Progenitor cell of endocrine pancreas (in vitro differentiated cells): ENCODE measurements around the gene TMEM135. TPM values are rescaled to one million over a fixed set of nuclear protein-coding genes. Genes with fewer than 3 reads are reported as not detected.

Source experiments
- DNase-seq: peaks from one replicate; pipeline ENCODE4 v3.0.0; 2021; ENCODE audit warnings: low spot score; ENCODE audit not compliant: unreplicated experiment
- H3K27ac Mint-ChIP-seq: 2 replicates; pipeline ENCODE4 v1.8.0; 2021; ENCODE audit warnings: mild to moderate bottlenecking, moderate library complexity, mixed read lengths
- H3K27me3 Mint-ChIP-seq: 2 replicates; pipeline ENCODE4 v1.8.0; 2021; ENCODE audit warnings: mixed read lengths
- H3K36me3 Mint-ChIP-seq: 2 replicates; pipeline ENCODE4 v1.8.0; 2022; ENCODE audit warnings: mixed read lengths; ENCODE audit not compliant: insufficient read depth
- H3K4me1 Mint-ChIP-seq: 2 replicates; pipeline ENCODE4 v1.8.0; 2021; ENCODE audit warnings: low read depth, mixed read lengths
- H3K4me3 Mint-ChIP-seq: 2 replicates; pipeline ENCODE4 v1.8.0; 2021; ENCODE audit warnings: low read depth, mild to moderate bottlenecking, moderate library complexity, mixed read lengths
- H3K9me3 Mint-ChIP-seq: 2 replicates; pipeline ENCODE4 v1.8.0; 2021; ENCODE audit warnings: low read depth, mixed read lengths
- total RNA-seq: library from RNA; stranded (reverse); gene quantifications from 2 replicates; pipeline ENCODE4 v1.2.1, GENCODE V29; 2021
- TF ChIP-seq, protein P1 (sequence below): fragments of 200-600 bp; sonication (generic); IDR thresholded peaks from one replicate; pipeline ENCODE4 v1.5.0; 2021; ENCODE audit warnings: antibody characterized with exemption, mild to moderate bottlenecking; ENCODE audit not compliant: unreplicated experiment

Gene TMEM135
- total RNA-seq, 1 donor from 2014 or later, result 33.0 TPM

DNA sequence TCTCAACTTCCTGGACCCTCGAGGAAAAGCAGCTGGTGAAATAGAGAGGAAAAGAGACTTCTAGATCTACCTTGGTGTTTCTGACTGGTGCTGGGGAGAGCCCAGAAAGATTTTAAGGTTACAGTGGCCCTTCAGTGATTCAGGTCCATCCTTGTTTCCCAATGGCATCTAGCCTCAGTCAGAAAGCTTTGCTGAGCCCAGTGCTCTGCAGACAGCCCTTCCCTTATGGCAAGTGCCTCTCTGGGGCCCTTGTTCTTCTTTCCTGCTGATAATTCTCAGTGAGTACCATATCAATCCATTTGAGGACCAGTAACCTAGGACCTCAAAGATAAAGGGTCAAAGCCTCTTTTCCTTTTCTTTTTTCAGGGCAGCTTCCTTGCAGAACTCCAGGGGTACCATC lies 25.1 kb upstream of the TMEM135 start:
- Mint-ChIP-seq H3K4me1 (peaks cover 1% of the 10 kb centered on the region), H3K9me3 (no peaks in the 10 kb centered on the region), H3K27me3 (peaks cover 4% of the 10 kb centered on the region), H3K27ac (no peak overlapping the region), H3K36me3 (no peaks in the 10 kb centered on the region), H3K4me3 (no peak overlapping the region)
- DNase-seq, result no peak
- TF ChIP-seq, protein P1, sequence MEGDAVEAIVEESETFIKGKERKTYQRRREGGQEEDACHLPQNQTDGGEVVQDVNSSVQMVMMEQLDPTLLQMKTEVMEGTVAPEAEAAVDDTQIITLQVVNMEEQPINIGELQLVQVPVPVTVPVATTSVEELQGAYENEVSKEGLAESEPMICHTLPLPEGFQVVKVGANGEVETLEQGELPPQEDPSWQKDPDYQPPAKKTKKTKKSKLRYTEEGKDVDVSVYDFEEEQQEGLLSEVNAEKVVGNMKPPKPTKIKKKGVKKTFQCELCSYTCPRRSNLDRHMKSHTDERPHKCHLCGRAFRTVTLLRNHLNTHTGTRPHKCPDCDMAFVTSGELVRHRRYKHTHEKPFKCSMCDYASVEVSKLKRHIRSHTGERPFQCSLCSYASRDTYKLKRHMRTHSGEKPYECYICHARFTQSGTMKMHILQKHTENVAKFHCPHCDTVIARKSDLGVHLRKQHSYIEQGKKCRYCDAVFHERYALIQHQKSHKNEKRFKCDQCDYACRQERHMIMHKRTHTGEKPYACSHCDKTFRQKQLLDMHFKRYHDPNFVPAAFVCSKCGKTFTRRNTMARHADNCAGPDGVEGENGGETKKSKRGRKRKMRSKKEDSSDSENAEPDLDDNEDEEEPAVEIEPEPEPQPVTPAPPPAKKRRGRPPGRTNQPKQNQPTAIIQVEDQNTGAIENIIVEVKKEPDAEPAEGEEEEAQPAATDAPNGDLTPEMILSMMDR, result no peak

GRCh38 chr11:87013912-87014825 lies 23.6 kb upstream of the TMEM135 start:
- H3K36me3 Mint-ChIP-seq, result no peaks in the 10 kb centered on the region
- no peak for DNase-seq
- H3K27me3 Mint-ChIP-seq, result peaks cover 2% of the 10 kb centered on the region
- peaks cover 1% of the 10 kb centered on the region for H3K4me1 Mint-ChIP-seq
- TF ChIP-seq, protein P1, result no peak
- H3K4me3 Mint-ChIP-seq, result no peak overlapping the region
- no peak overlapping the region for H3K27ac Mint-ChIP-seq
- no peaks in the 10 kb centered on the region for H3K9me3 Mint-ChIP-seq

DNA sequence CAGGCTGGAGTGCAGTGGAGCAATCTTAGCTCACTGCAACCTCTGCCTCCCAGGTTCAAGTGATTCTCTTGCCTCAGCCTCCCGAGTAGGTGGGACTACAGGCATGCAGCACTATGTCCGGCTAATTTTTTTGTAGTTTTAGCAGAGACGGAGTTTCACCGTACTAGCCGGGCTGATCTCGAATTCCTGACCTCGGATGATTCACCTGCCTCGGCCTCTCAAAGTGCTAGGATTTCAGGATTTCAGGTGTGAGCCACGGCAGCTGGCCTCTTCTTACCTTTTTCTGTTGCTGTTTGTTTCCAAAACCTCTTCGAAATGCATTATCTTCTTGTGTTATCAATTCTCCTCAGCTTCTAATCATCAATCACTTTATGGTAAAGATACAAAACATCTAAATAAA lies 22.1 kb upstream of the TMEM135 start:
- H3K9me3 Mint-ChIP-seq, result no peaks in the 10 kb centered on the region
- H3K36me3 Mint-ChIP-seq, result no peaks in the 10 kb centered on the region
- TF ChIP-seq, protein P1, result no peak
- peaks cover 4% of the 10 kb centered on the region for H3K4me1 Mint-ChIP-seq
- peaks cover 5% of the 10 kb centered on the region for H3K27me3 Mint-ChIP-seq
- H3K27ac Mint-ChIP-seq, result no peak overlapping the region
- no peak overlapping the region for H3K4me3 Mint-ChIP-seq
- no peak for DNase-seq

DNA sequence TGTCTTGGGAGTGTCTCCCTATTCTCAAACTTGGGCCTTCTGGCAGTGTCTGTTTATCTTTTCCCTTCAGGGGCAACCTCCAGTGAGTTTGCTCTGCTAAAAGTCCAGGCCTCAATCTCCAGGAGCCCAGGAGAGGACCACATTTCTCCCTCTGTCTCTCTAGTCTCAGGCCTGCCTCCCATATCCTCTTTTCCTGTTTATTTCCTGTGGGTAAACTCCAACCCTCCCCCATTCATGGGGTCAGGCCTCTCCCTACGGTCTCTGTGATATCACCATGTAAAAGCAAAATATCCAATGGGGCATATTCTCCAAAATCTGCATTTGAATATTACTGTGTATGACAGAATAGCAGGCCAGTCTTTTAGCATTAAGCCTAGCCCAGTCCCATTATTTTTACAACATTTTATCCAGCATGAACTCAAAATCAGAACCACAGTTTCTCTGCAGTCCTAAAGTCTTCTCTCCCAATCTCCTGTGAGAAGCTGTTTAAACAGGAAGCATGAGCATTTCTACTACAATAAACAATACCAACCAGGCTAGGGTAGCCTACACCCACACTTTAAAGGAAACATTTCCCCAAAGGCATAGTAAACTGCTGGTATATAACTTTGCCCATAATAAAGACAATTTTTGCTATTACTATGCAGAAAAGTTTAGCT lies 18.0 kb upstream of the TMEM135 start:
- TF ChIP-seq, protein P1, result no peak
- H3K9me3 Mint-ChIP-seq, result no peaks in the 10 kb centered on the region
- no peak overlapping the region for H3K4me3 Mint-ChIP-seq
- no peaks in the 10 kb centered on the region for H3K36me3 Mint-ChIP-seq
- no peak for DNase-seq
- H3K4me1 Mint-ChIP-seq, result peaks cover 4% of the 10 kb centered on the region
- peaks cover 3% of the 10 kb centered on the region for H3K27me3 Mint-ChIP-seq
- H3K27ac Mint-ChIP-seq, result no peak overlapping the region

GRCh38 chr11:87020336-87020735 lies 17.4 kb upstream of the TMEM135 start:
- TF ChIP-seq, protein P1, result no peak
- Mint-ChIP-seq H3K27me3 (peaks cover 3% of the 10 kb centered on the region), H3K36me3 (no peaks in the 10 kb centered on the region), H3K9me3 (peaks cover 2% of the 10 kb centered on the region), H3K4me3 (no peak overlapping the region), H3K4me1 (peaks cover 4% of the 10 kb centered on the region), H3K27ac (no peak overlapping the region)
- no peak for DNase-seq
